ENCODE data around the gene RENBP. TPM values are rescaled to one million over a fixed set of nuclear protein-coding genes. Genes with fewer than 3 reads are reported as not detected.

RENBP gene
- total RNA-seq, 1 experiment from 2014 or later = 5.7 TPM

GRCh38 chrX:153908219-153908860, 36.1 kb downstream of the RENBP start:
- CTCF ChIA-PET = interaction anchor here (0.6 kb wide), 1 partner anchor 105 kb away, joined by 5 read pairs; no protein-coding TSS in a partner anchor
- no peak for DNase-seq (ENCODE audit: low spot score)
- POLR2A ChIA-PET (ENCODE audit: low non-redundant PET) = interaction anchor here (0.7 kb wide), 1 partner anchor 21 kb away, joined by 7 read pairs; no protein-coding TSS in a partner anchor
- intact Hi-C loops (cut with micrococcal nuclease; ENCODE audit: unreplicated experiment) = no loop called here
- no peak overlapping the region for H3K4me3 ChIP-seq (ENCODE audit: low read depth, low read length, poor library complexity, severe bottlenecking)
- TF ChIP-seq EZH2 (IDR thresholded peaks at IDR 0.05; ENCODE audit: borderline replicate concordance, low read depth, low read length, poor library complexity, severe bottlenecking) = no peak
- TF ChIP-seq, protein P1, sequence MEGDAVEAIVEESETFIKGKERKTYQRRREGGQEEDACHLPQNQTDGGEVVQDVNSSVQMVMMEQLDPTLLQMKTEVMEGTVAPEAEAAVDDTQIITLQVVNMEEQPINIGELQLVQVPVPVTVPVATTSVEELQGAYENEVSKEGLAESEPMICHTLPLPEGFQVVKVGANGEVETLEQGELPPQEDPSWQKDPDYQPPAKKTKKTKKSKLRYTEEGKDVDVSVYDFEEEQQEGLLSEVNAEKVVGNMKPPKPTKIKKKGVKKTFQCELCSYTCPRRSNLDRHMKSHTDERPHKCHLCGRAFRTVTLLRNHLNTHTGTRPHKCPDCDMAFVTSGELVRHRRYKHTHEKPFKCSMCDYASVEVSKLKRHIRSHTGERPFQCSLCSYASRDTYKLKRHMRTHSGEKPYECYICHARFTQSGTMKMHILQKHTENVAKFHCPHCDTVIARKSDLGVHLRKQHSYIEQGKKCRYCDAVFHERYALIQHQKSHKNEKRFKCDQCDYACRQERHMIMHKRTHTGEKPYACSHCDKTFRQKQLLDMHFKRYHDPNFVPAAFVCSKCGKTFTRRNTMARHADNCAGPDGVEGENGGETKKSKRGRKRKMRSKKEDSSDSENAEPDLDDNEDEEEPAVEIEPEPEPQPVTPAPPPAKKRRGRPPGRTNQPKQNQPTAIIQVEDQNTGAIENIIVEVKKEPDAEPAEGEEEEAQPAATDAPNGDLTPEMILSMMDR (conservative IDR thresholded peaks at IDR 0.05; ENCODE audit: low read depth, low read length) = no peak
- no peak overlapping the region for H3K27ac ChIP-seq (ENCODE audit: low read depth, low read length, poor library complexity, severe bottlenecking)
- BruUV-seq (replicated peaks) = no TSS peak
- H3K4me1 ChIP-seq (ENCODE audit: insufficient read depth, low read length, poor library complexity, severe bottlenecking) = no peaks in the 10 kb centered on the region
- H3K27me3 ChIP-seq (replicated peaks; ENCODE audit: insufficient read depth, low read depth, low read length, poor library complexity) = no peaks in the 10 kb centered on the region
- no peaks in the 10 kb centered on the region for H3K9me3 ChIP-seq (ENCODE audit: low read depth, low read length, poor library complexity, severe bottlenecking)
- no peaks in the 10 kb centered on the region for H3K36me3 ChIP-seq (ENCODE audit: insufficient read depth, low read length, poor library complexity, severe bottlenecking)

DNA sequence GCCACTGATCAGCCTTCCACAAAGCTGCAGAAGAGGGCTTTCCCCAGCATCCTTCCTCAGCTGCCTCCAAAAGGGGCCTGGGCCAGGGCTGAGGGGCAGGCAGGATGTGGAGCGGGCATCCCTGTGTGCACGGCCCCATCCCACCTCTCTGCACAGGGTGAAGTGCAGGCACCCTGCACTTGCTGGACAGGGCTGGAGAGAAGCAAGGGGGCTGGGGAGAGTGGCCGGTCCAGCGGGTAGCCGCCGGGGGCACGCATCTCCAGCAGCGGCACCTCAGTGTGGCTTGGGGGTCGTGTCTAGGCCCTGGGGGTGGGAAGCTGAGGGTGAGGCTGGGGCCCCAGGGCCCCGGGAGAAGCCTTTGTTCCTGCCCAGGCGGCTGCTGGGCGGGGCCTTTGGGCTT, 37.0 kb downstream of the RENBP start:
- H3K27ac ChIP-seq (ENCODE audit: low read depth, low read length, poor library complexity, severe bottlenecking) = no peak overlapping the region
- H3K9me3 ChIP-seq (ENCODE audit: low read depth, low read length, poor library complexity, severe bottlenecking) = no peaks in the 10 kb centered on the region
- no peak for DNase-seq (ENCODE audit: low spot score)
- CTCF ChIA-PET = no interaction called here
- no TSS peak for BruUV-seq (replicated peaks)
- POLR2A ChIA-PET (ENCODE audit: low non-redundant PET) = no interaction called here
- no peaks in the 10 kb centered on the region for H3K36me3 ChIP-seq (ENCODE audit: insufficient read depth, low read length, poor library complexity, severe bottlenecking)
- intact Hi-C loops (cut with micrococcal nuclease; ENCODE audit: unreplicated experiment) = no loop called here
- H3K4me3 ChIP-seq (ENCODE audit: low read depth, low read length, poor library complexity, severe bottlenecking) = no peak overlapping the region
- H3K27me3 ChIP-seq (replicated peaks; ENCODE audit: insufficient read depth, low read depth, low read length, poor library complexity) = no peaks in the 10 kb centered on the region
- no peaks in the 10 kb centered on the region for H3K4me1 ChIP-seq (ENCODE audit: insufficient read depth, low read length, poor library complexity, severe bottlenecking)
- TF ChIP-seq, protein P1 (conservative IDR thresholded peaks at IDR 0.05; ENCODE audit: low read depth, low read length) = no peak
- TF ChIP-seq EZH2 (IDR thresholded peaks at IDR 0.05; ENCODE audit: borderline replicate concordance, low read depth, low read length, poor library complexity, severe bottlenecking) = no peak

DNA sequence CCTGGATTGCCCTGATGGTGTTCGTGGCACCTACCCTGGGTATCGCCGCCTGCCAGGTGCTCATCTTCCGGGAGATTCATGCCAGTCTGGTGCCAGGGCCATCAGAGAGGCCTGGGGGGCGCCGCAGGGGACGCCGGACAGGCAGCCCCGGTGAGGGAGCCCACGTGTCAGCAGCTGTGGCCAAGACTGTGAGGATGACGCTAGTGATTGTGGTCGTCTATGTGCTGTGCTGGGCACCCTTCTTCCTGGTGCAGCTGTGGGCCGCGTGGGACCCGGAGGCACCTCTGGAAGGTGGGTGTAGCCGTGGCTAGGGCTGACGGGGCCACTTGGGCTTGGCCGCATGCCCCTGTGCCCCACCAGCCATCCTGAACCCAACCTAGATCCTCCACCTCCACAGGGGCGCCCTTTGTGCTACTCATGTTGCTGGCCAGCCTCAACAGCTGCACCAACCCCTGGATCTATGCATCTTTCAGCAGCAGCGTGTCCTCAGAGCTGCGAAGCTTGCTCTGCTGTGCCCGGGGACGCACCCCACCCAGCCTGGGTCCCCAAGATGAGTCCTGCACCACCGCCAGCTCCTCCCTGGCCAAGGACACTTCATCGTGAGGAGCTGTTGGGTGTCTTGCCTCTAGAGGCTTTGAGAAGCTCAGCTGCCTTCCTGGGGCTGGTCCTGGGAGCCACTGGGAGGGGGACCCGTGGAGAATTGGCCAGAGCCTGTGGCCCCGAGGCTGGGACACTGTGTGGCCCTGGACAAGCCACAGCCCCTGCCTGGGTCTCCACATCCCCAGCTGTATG, 38.1 kb downstream of the RENBP start:
- CTCF ChIA-PET = no interaction called here
- H3K27ac ChIP-seq (ENCODE audit: low read depth, low read length, poor library complexity, severe bottlenecking) = no peak overlapping the region
- H3K4me3 ChIP-seq (ENCODE audit: low read depth, low read length, poor library complexity, severe bottlenecking) = no peak overlapping the region
- TF ChIP-seq EZH2 (IDR thresholded peaks at IDR 0.05; ENCODE audit: borderline replicate concordance, low read depth, low read length, poor library complexity, severe bottlenecking) = no peak
- TF ChIP-seq, protein P1 (conservative IDR thresholded peaks at IDR 0.05; ENCODE audit: low read depth, low read length) = no peak
- POLR2A ChIA-PET (ENCODE audit: low non-redundant PET) = no interaction called here
- H3K9me3 ChIP-seq (ENCODE audit: low read depth, low read length, poor library complexity, severe bottlenecking) = no peaks in the 10 kb centered on the region
- no peaks in the 10 kb centered on the region for H3K36me3 ChIP-seq (ENCODE audit: insufficient read depth, low read length, poor library complexity, severe bottlenecking)
- intact Hi-C loops (cut with micrococcal nuclease; ENCODE audit: unreplicated experiment) = no loop called here
- no TSS peak for BruUV-seq (replicated peaks)
- DNase-seq (ENCODE audit: low spot score) = no peak
- H3K27me3 ChIP-seq (replicated peaks; ENCODE audit: insufficient read depth, low read depth, low read length, poor library complexity) = no peaks in the 10 kb centered on the region
- H3K4me1 ChIP-seq (ENCODE audit: insufficient read depth, low read length, poor library complexity, severe bottlenecking) = no peaks in the 10 kb centered on the region

All from A673 (cell line).